GM06990 (cell line): Measurements from ENCODE around the gene STARD3.
"Not testable (repeated sequence)": the region's sequence is repeated elsewhere in the genome, so short reads cannot be mapped to it uniquely, and the experiment has no call there.

Source experiments
- DNase-seq: peaks from one replicate; pipeline ENCODE4 v3.0.0-alpha.2; 2011; ENCODE audit not compliant: insufficient read length; ENCODE audit errors: extremely low read depth
- H3K27me3 ChIP-seq: replicated peaks from 2 replicates; pipeline ENCODE4 v1.6.0; 2011; ENCODE audit warnings: low read length; ENCODE audit not compliant: control insufficient read depth, insufficient read depth
- H3K36me3 ChIP-seq: 2 replicates; pipeline ENCODE4 v1.5.1; 2011; ENCODE audit warnings: low read length; ENCODE audit not compliant: control insufficient read depth, insufficient read depth
- H3K4me3 ChIP-seq: replicated peaks from 2 replicates; pipeline ENCODE4 v1.5.1; 2011; ENCODE audit warnings: low read depth, mild to moderate bottlenecking, control low read depth, low read length
- TF ChIP-seq, protein P1 (sequence below): IDR thresholded peaks from 2 replicates; pipeline ENCODE4 v1.5.1; 2011; ENCODE audit warnings: low read length, control low read depth, mild to moderate bottlenecking, inconsistent platforms; ENCODE audit not compliant: insufficient read depth, poor library complexity, severe bottlenecking

STARD3 gene

DNA sequence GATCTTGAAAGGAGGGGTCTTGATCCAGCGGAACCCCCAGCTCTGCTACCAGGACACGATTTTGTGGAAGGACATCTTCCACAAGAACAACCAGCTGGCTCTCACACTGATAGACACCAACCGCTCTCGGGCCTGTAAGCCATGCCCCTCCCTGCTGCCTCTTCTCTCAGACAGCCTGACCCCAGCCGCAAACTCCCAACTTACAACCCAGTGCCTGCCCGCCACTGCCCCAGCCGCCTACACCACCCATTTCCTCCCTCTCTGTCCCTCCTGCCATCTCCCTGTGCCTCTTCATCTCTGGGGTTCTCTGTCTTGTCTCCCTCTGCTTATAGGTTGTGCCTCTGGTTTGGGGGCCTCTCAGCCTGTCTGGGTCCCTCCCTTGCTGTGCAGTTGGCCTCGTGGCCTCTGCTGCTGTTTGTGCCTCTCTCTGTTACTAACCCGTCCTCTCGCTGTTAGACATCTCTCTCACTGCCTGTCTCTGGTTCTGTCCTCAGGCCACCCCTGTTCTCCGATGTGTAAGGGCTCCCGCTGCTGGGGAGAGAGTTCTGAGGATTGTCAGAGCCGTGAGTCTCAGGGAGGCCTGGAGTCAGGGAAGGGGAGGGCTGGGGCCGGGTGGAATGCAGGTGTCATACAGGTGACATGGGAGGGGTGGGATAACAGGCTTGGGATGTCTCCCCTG, 72.5 kb downstream of the STARD3 start:
- TF ChIP-seq, protein P1, sequence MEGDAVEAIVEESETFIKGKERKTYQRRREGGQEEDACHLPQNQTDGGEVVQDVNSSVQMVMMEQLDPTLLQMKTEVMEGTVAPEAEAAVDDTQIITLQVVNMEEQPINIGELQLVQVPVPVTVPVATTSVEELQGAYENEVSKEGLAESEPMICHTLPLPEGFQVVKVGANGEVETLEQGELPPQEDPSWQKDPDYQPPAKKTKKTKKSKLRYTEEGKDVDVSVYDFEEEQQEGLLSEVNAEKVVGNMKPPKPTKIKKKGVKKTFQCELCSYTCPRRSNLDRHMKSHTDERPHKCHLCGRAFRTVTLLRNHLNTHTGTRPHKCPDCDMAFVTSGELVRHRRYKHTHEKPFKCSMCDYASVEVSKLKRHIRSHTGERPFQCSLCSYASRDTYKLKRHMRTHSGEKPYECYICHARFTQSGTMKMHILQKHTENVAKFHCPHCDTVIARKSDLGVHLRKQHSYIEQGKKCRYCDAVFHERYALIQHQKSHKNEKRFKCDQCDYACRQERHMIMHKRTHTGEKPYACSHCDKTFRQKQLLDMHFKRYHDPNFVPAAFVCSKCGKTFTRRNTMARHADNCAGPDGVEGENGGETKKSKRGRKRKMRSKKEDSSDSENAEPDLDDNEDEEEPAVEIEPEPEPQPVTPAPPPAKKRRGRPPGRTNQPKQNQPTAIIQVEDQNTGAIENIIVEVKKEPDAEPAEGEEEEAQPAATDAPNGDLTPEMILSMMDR: no peak
- no peaks in the 10 kb centered on the region for H3K27me3 ChIP-seq
- no peak for DNase-seq
- no peaks in the 10 kb centered on the region for H3K36me3 ChIP-seq
- no peak overlapping the region for H3K4me3 ChIP-seq

DNA sequence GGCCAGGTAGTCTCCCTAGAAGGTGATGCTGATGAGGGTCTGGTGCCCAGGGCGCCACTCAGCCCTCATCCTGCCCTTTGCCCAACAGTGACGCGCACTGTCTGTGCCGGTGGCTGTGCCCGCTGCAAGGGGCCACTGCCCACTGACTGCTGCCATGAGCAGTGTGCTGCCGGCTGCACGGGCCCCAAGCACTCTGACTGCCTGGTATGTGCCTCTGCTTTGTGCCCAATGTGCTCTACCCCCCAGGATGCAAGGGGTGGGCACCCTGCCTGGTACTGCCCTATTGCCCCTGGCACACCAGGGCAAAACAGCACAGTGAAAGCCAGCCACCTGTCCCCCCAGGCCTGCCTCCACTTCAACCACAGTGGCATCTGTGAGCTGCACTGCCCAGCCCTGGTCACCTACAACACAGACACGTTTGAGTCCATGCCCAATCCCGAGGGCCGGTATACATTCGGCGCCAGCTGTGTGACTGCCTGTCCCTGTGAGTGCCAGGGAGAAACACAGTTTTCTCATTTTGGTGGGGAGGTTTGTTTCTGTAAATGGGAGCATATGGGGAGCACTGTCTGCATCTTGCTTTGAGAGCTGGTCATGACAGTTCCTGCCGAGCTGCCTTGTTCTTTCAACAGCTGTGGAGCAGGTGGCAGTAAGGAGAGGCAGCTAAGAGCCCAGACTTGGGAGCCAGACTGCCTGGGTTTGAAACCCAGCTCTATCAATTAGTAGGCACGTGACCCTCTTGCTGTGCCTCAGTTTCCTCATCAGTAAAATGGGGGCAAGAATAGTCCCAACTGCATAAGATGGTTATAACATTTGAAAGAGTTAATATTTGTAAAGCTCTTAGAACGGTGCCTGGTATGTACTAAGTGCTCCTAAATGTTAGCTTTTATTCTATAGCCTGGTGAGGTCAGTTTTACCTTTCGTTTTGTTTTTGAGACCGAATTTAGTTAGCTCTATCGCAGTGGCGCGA, 73.3 kb downstream of the STARD3 start:
- TF ChIP-seq, protein P1: no peak
- Histone ChIP-seq H3K36me3 (no peaks in the 10 kb centered on the region), H3K4me3 (no peak overlapping the region), H3K27me3 (no peaks in the 10 kb centered on the region)
- DNase-seq: no peak

DNA sequence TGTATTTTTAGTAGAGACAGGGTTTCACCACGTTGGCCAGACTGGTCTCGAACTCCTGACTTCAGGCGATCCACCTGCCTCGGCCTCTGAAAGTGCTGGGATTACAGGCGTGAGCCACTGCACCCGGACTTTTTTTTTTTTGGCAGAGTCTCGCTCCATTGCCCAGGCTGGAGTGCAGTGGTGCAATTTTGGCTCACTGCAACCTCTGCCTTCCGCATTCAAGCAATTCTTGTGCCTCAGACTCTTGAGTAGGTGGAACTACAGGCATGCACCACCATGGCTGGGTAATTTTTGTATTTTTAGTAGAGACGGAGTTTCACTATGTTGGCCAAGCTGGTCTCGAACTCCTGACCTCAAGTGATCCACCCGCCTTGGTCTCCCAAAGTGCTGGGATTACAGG, 74.1 kb downstream of the STARD3 start:
- not testable (repeated sequence) for DNase-seq, H3K27me3 ChIP-seq, H3K36me3 ChIP-seq, H3K4me3 ChIP-seq

DNA sequence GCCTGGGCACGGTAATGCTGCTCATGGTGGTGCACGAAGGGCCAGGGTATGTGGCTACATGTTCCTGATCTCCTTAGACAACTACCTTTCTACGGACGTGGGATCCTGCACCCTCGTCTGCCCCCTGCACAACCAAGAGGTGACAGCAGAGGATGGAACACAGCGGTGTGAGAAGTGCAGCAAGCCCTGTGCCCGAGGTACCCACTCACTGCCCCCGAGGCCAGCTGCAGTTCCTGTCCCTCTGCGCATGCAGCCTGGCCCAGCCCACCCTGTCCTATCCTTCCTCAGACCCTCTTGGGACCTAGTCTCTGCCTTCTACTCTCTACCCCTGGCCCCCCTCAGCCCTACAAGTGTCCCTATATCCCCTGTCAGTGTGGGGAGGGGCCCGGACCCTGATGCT, 74.9 kb downstream of the STARD3 start:
- DNase-seq: no peak
- no peak overlapping the region for H3K4me3 ChIP-seq
- H3K36me3 ChIP-seq: no peaks in the 10 kb centered on the region
- no peaks in the 10 kb centered on the region for H3K27me3 ChIP-seq
- TF ChIP-seq, protein P1: no peak
